Peyer's patch (tissue), 4 donors: ENCODE data around the gene HOXD11. TPM values are rescaled to one million over a fixed set of nuclear protein-coding genes. Genes with fewer than 3 reads are reported as not detected.

Experiments used
- DNase-seq, 3 donors: peaks; one replicate each; pipeline ENCODE4 v3.0.0-alpha.2; 2017 to 2019
- H3K27ac ChIP-seq, 4 donors: fragments of 200-600 bp; sonication (generic); one replicate each; pipeline ENCODE4 v1.5.1; 2016 to 2019
- H3K27me3 ChIP-seq, 2 donors: fragments of 200-600 bp; sonication (generic); one replicate each; pipeline ENCODE4 v1.5.1; 2019
- H3K36me3 ChIP-seq, 3 donors: fragments of 200-600 bp; sonication (generic); one replicate each; pipeline ENCODE4 v1.5.1; 2016 to 2019
- H3K4me1 ChIP-seq, 4 donors: fragments of 200-600 bp; sonication (generic); one replicate each; pipeline ENCODE4 v1.5.1; 2016 to 2019
- H3K4me3 ChIP-seq, 4 donors: fragments of 200-600 bp; sonication (generic); 1 replicate in 3 of 4; 2 replicates in 1 of 4; pipeline ENCODE4 v1.5.1; 2016 to 2019; ENCODE audit warnings: mild to moderate bottlenecking in 1 of 4
- H3K9me3 ChIP-seq, 4 donors: fragments of 200-600 bp; sonication (generic); one replicate each; pipeline ENCODE4 v1.5.1; 2016 to 2019; ENCODE audit warnings: mild to moderate bottlenecking in 1 of 4
- CTCF ChIP-seq, 6 experiments: fragments of 450-650 bp in 4 of 6; fragments of 200-600 bp in 2 of 6; sonication (generic) in 1 of 6; IDR thresholded peaks; one replicate each; pipeline ENCODE4 v1.5.1; 2017 to 2019; ENCODE audit warnings: antibody characterized with exemption in 6 of 6, mild to moderate bottlenecking in 3 of 6, moderate library complexity in 1 of 6
- POLR2A ChIP-seq, 2 donors: fragments of 450-650 bp; IDR thresholded peaks; one replicate each; pipeline ENCODE4 v1.5.1; 2017; ENCODE audit warnings: antibody characterized with exemption in 2 of 2, mild to moderate bottlenecking in 2 of 2, moderate library complexity in 2 of 2
- total RNA-seq, 4 donors: library from RNA; depleted of rRNA; stranded (reverse); fragments of >200 nt; gene quantifications; one replicate each; pipeline ENCODE4 v1.1.0, GENCODE V29; 2016

HOXD11 gene
- total RNA-seq, 4 donors from 2014 or later, result not detected

- peak; percentile 48 to 87 (median 64) for DNase-seq
- H3K4me3 ChIP-seq, result no peak overlapping the region
- peaks cover 0 to 34% (median 0%) of the 10 kb centered on the region in 4 donors for H3K4me1 ChIP-seq
- peaks cover 0 to 4% (median 0%) of the 10 kb centered on the region in 4 donors for H3K9me3 ChIP-seq
- no peak overlapping the region for H3K27ac ChIP-seq
- TF ChIP-seq POLR2A (IDR thresholded peaks at IDR 0.05), result no peak
- peak; percentile 70 to 96 (median 89) for TF ChIP-seq CTCF (IDR thresholded peaks at IDR 0.05)
- H3K36me3 ChIP-seq, result no peaks in the 10 kb centered on the region
- peaks cover 0 to 46% of the 10 kb centered on the region in 2 donors for H3K27me3 ChIP-seq
These were observed 20.1 kb downstream of the HOXD11 start for GRCh38 chr2:176126929-176127773.

- TF ChIP-seq POLR2A (IDR thresholded peaks at IDR 0.05) (no peak), CTCF (IDR thresholded peaks at IDR 0.05) (no peak)
- no peak overlapping the region for H3K4me3 ChIP-seq
- H3K4me1 ChIP-seq, result peaks cover 0 to 28% (median 0%) of the 10 kb centered on the region in 4 donors
- no peaks in the 10 kb centered on the region for H3K36me3 ChIP-seq
- H3K27me3 ChIP-seq, result peaks cover 0 to 42% of the 10 kb centered on the region in 2 donors
- no peak overlapping the region for H3K27ac ChIP-seq
- no peak for DNase-seq
- H3K9me3 ChIP-seq, result no peaks in the 10 kb centered on the region
These were observed 20.6 kb downstream of the HOXD11 start for GRCh38 chr2:176127774-176128072.

GRCh38 chr2:176128172-176128981 lies 21.3 kb downstream of the HOXD11 start:
- Histone ChIP-seq H3K36me3 (no peaks in the 10 kb centered on the region), H3K27me3 (peaks cover 0 to 35% of the 10 kb centered on the region in 2 donors), H3K4me1 (peaks cover 0 to 22% (median 0%) of the 10 kb centered on the region in 4 donors), H3K9me3 (no peaks in the 10 kb centered on the region), H3K27ac (peak overlapping the region; percentile 72 to 97 (median 86)), H3K4me3 (peak overlapping the region; percentile 38 to 63 (median 52))
- DNase-seq, result peak in 1 of 3 donors; percentile 53
- TF ChIP-seq CTCF (IDR thresholded peaks at IDR 0.05) (no peak), POLR2A (IDR thresholded peaks at IDR 0.05) (no peak)

GRCh38 chr2:176128982-176129796 lies 22.1 kb downstream of the HOXD11 start, which contains the start of gene HOXD8:
HOXD8 (plus strand) TSS chr2:176129705; CDS start chr2:176130367, 662 bp downstream.
- H3K27me3 ChIP-seq, result peaks cover 0 to 28% of the 10 kb centered on the region in 2 donors
- DNase-seq, result peak in 2 of 3 donors; percentile 70 to 75
- peaks cover 0 to 22% (median 0%) of the 10 kb centered on the region in 4 donors for H3K4me1 ChIP-seq

More at GRCh38 chr2:176128982-176129796, 22.1 kb downstream of the HOXD11 start, which contains the start of gene HOXD8:
- H3K9me3 ChIP-seq, result no peaks in the 10 kb centered on the region
- H3K36me3 ChIP-seq, result no peaks in the 10 kb centered on the region
- H3K27ac ChIP-seq, result peak within 1 kb of the TSS; percentile 72 to 97 (median 86)
- TF ChIP-seq POLR2A (IDR thresholded peaks at IDR 0.05) (peak in 1 of 2 donors; percentile 27), CTCF (IDR thresholded peaks at IDR 0.05) (no peak)
- peak within 1 kb of the TSS; percentile 38 to 63 (median 52) for H3K4me3 ChIP-seq
